OCI-LY7 (cell line): ENCODE data around the gene THSD7B. TPM values are rescaled to one million over a fixed set of nuclear protein-coding genes. Genes with fewer than 3 reads are reported as not detected.

Experiments used
- BruUV-seq: library from RNA; stranded (reverse); fragments of 400-500 nt; replicated peaks from 2 replicates; lab custom pipeline; 2021; lab: Mats Ljungman, UMichigan
- CTCF ChIA-PET: fragments of 300-600 bp; sonication (Branson Sonifier 250); formaldehyde crosslinking; loops from one replicate; lab custom pipeline; 2022; ENCODE audit warnings: antibody characterized with exemption; ENCODE audit not compliant: unreplicated experiment; lab: Charles Lee
- POLR2A ChIA-PET: fragments of 300-600 bp; sonication (Branson Sonifier 250); formaldehyde crosslinking; loops from one replicate; lab custom pipeline; 2022; ENCODE audit warnings: antibody characterized with exemption; lab: Charles Lee
- DNase-seq: peaks from one replicate; pipeline ENCODE4 v3.0.0-alpha.2; 2015; ENCODE audit warnings: low spot score
- H2AFZ ChIP-seq: fragments of 200-600 bp; sonication (generic), shearing (Covaris generic); 2 replicates; pipeline ENCODE4 v1.6.1; 2014; ENCODE audit warnings: mild to moderate bottlenecking, antibody characterized with exemption, low read length, moderate library complexity
- H3K27ac ChIP-seq: fragments of 200-600 bp; sonication (generic); 2 replicates; pipeline ENCODE4 v1.5.1; 2014; ENCODE audit warnings: mixed run types, low read depth, mild to moderate bottlenecking, moderate library complexity, low read length, inconsistent platforms; ENCODE audit not compliant: poor library complexity, severe bottlenecking
- H3K36me3 ChIP-seq: fragments of 200-600 bp; sonication (generic); 2 replicates; pipeline ENCODE4 v1.6.1; 2014; ENCODE audit warnings: mild to moderate bottlenecking, antibody characterized with exemption, low read length, moderate library complexity, mixed read lengths; ENCODE audit not compliant: insufficient read depth
- H3K4me1 ChIP-seq: fragments of 200-600 bp; sonication (generic); 2 replicates; pipeline ENCODE4 v1.5.1; 2014; ENCODE audit warnings: mild to moderate bottlenecking, low read length; ENCODE audit not compliant: insufficient read depth, poor library complexity, severe bottlenecking
- H3K4me2 ChIP-seq: fragments of 200-600 bp; sonication (generic); 2 replicates; pipeline ENCODE4 v1.6.1; 2014; ENCODE audit warnings: mild to moderate bottlenecking, low read length
- H3K4me3 ChIP-seq: fragments of 200-600 bp; sonication (generic); 2 replicates; pipeline ENCODE4 v1.5.1; 2014; ENCODE audit warnings: mild to moderate bottlenecking, low read depth, low read length; ENCODE audit not compliant: poor library complexity, severe bottlenecking
- H3K79me2 ChIP-seq: fragments of 200-600 bp; sonication (generic); 2 replicates; pipeline ENCODE4 v1.6.1; 2016; ENCODE audit warnings: low read depth, mild to moderate bottlenecking, low read length, moderate library complexity, mixed read lengths; ENCODE audit not compliant: insufficient read depth
- H3K9me2 ChIP-seq: fragments of 200-600 bp; sonication (generic); 2 replicates; pipeline ENCODE4 v1.6.1; 2016; ENCODE audit warnings: mild to moderate bottlenecking, low read length, mixed read lengths; ENCODE audit not compliant: insufficient read depth
- H3K9me3 ChIP-seq: fragments of 200-600 bp; sonication (generic); 2 replicates; pipeline ENCODE4 v1.6.1; 2014; ENCODE audit warnings: mild to moderate bottlenecking, mixed run types, low read length, mixed read lengths
- H4K20me1 ChIP-seq: fragments of 200-600 bp; sonication (generic); 2 replicates; pipeline ENCODE4 v1.6.1; 2014; ENCODE audit warnings: mild to moderate bottlenecking, antibody characterized with exemption, low read length, moderate library complexity, mixed read lengths; ENCODE audit not compliant: insufficient read depth
- CTCF ChIP-seq: fragments of 200-600 bp; sonication (generic); conservative IDR thresholded peaks from 2 replicates; pipeline ENCODE4 v1.5.1; 2014; ENCODE audit warnings: mild to moderate bottlenecking, antibody characterized with exemption, low read length, moderate library complexity, mixed read lengths
- EZH2phosphoT487 ChIP-seq: fragments of 200-600 bp; sonication (generic); IDR thresholded peaks from 2 replicates; pipeline ENCODE4 v1.6.1; 2018; ENCODE audit warnings: low read depth, borderline replicate concordance, mild to moderate bottlenecking, mixed run types, antibody characterized with exemption, low read length, moderate library complexity, mixed read lengths
- intact Hi-C: fragments of 100-400 bp; cut with micrococcal nuclease; formaldehyde crosslinking; loops from one replicate; pipeline ENCODE4 v1.10.0; 2022; ENCODE audit not compliant: unreplicated experiment
- total RNA-seq, 2 experiments: library from RNA; depleted of rRNA in 1 of 2; stranded (reverse); fragments of >200 nt in 1 of 2; shearing (Covaris generic) in 1 of 2; gene quantifications; 2 replicates each; pipeline ENCODE4 v1.2.3, GENCODE V29; 2014 to 2022

THSD7B gene
- total RNA-seq, 2 experiments from 2014 or later: 1.8 TPM

GRCh38 chr2:136957044-136957443, 191.7 kb downstream of the THSD7B start:
- Histone ChIP-seq H3K79me2 (no peaks in the 10 kb centered on the region), H3K4me3 (no peak overlapping the region), H3K9me3 (no peaks in the 10 kb centered on the region), H3K27ac (no peak overlapping the region), H3K4me2 (no peak overlapping the region), H3K9me2 (no peaks in the 10 kb centered on the region), H3K36me3 (no peaks in the 10 kb centered on the region), H4K20me1 (no peaks in the 10 kb centered on the region), H3K4me1 (no peaks in the 10 kb centered on the region), H2AFZ (no peak overlapping the region)
- DNase-seq: no peak
- ChIA-PET CTCF (no interaction called here), POLR2A (no interaction called here)
- BruUV-seq: no TSS peak
- TF ChIP-seq CTCF: no peak
- TF ChIP-seq EZH2phosphoT487: no peak
- intact Hi-C loops: no loop called here

GRCh38 chr2:136962105-136962725, 196.9 kb downstream of the THSD7B start:
- no peaks in the 10 kb centered on the region for H3K9me2 ChIP-seq
- H4K20me1 ChIP-seq: no peaks in the 10 kb centered on the region
- intact Hi-C loops: no loop called here
- no TSS peak for BruUV-seq
- H2AFZ ChIP-seq: no peak overlapping the region
- no peak for DNase-seq
- no peaks in the 10 kb centered on the region for H3K36me3 ChIP-seq
- no peaks in the 10 kb centered on the region for H3K9me3 ChIP-seq
- POLR2A ChIA-PET: interaction anchor here (0.7 kb wide), 1 partner anchor 406 kb away, joined by 5 read pairs; no protein-coding TSS in a partner anchor
- no peak overlapping the region for H3K27ac ChIP-seq
- H3K4me3 ChIP-seq: no peak overlapping the region
- TF ChIP-seq EZH2phosphoT487 (no peak), CTCF (no peak)
- H3K4me1 ChIP-seq: no peaks in the 10 kb centered on the region
- no peaks in the 10 kb centered on the region for H3K79me2 ChIP-seq
- H3K4me2 ChIP-seq: no peak overlapping the region
- CTCF ChIA-PET: interaction anchor here (0.6 kb wide), 1 partner anchor 34 kb away, joined by 3 read pairs; no protein-coding TSS in a partner anchor

GRCh38 chr2:136966485-136966884, 201.1 kb downstream of the THSD7B start:
- ChIA-PET POLR2A (interaction anchor here (0.7 kb wide), 1 partner anchor 11 kb away, joined by 4 read pairs; no protein-coding TSS in a partner anchor), CTCF (no interaction called here)
- Histone ChIP-seq H3K4me3 (no peak overlapping the region), H4K20me1 (no peaks in the 10 kb centered on the region), H3K36me3 (no peaks in the 10 kb centered on the region), H3K27ac (no peak overlapping the region), H3K9me2 (no peaks in the 10 kb centered on the region), H3K4me1 (no peaks in the 10 kb centered on the region), H3K9me3 (no peaks in the 10 kb centered on the region), H2AFZ (no peak overlapping the region), H3K4me2 (no peak overlapping the region), H3K79me2 (no peaks in the 10 kb centered on the region)
- intact Hi-C loops: no loop called here
- BruUV-seq: no TSS peak
- DNase-seq: no peak
- no peak for TF ChIP-seq CTCF
- TF ChIP-seq EZH2phosphoT487: no peak
